Ammon's horn (tissue), 1 donor: ENCODE measurements around the gene LMBR1L.
A peak's percentile ranks its signal among the peaks of the same experiment; 100 is the strongest.
"Not testable (repeated sequence)": the region's sequence is repeated elsewhere in the genome, so short reads cannot be mapped to it uniquely, and the experiment has no call there.

Experiments
- DNase-seq: peaks from one replicate; pipeline ENCODE4 v3.0.0-alpha.2; 2016; ENCODE audit warnings: low spot score

LMBR1L gene

GRCh38 chr12:49088150-49088931 lies 22.3 kb downstream of the LMBR1L start:
- DNase-seq = peak; percentile 95

- DNase-seq = no peak
Observed at GRCh38 chr12:49086116-49086515, 24.5 kb downstream of the LMBR1L start.

- no peak for DNase-seq
Observed at GRCh38 chr12:49084438-49084837, 26.2 kb downstream of the LMBR1L start.

GRCh38 chr12:49079793-49080192 lies 30.9 kb downstream of the LMBR1L start:
- no peak for DNase-seq

- no peak for DNase-seq
Observed at GRCh38 chr12:49070971-49071370, 39.7 kb downstream of the LMBR1L start.

- DNase-seq = peak; percentile 97
Observed at GRCh38 chr12:49069507-49070346, 40.9 kb downstream of the LMBR1L start, which contains the start of gene RHEBL1. Gene RHEBL1, minus strand, starts transcription at chr12:49069979. Its CDS starts 194 bp downstream, at chr12:49069785.

GRCh38 chr12:49068879-49069506 lies 41.7 kb downstream of the LMBR1L start:
- no peak for DNase-seq

- no peak for DNase-seq
Observed at GRCh38 chr12:49066120-49066519, 44.5 kb downstream of the LMBR1L start.

GRCh38 chr12:49064767-49065152 lies 45.9 kb downstream of the LMBR1L start:
- no peak for DNase-seq

GRCh38 chr12:49061916-49062315 lies 48.7 kb downstream of the LMBR1L start:
- DNase-seq = not testable (repeated sequence)

- DNase-seq = no peak
Observed at GRCh38 chr12:49061157-49061650, 49.4 kb downstream of the LMBR1L start.

- DNase-seq = peak; percentile 93
Observed at GRCh38 chr12:49060237-49061156, 50.1 kb downstream of the LMBR1L start, which contains the start of gene KMT2D. Gene KMT2D, minus strand, starts transcription at chr12:49060794. Its CDS starts 5,470 bp downstream, at chr12:49055324.

- DNase-seq = no peak
Observed at GRCh38 chr12:49059299-49060171, 51.1 kb downstream of the LMBR1L start.

GRCh38 chr12:49059045-49059298 lies 51.7 kb downstream of the LMBR1L start:
- no peak for DNase-seq

- no peak for DNase-seq
Observed at GRCh38 chr12:49058366-49059044, 52.1 kb downstream of the LMBR1L start.

- no peak for DNase-seq
Observed at GRCh38 chr12:49057888-49058287, 52.8 kb downstream of the LMBR1L start.

- peak; percentile 90 for DNase-seq
Observed at GRCh38 chr12:49055978-49056754, 54.5 kb downstream of the LMBR1L start.

GRCh38 chr12:49055092-49055491 lies 55.6 kb downstream of the LMBR1L start:
- no peak for DNase-seq

- DNase-seq = no peak
Observed at GRCh38 chr12:49054524-49054923, 56.1 kb downstream of the LMBR1L start.
